ENCODE data around the gene VSNL1.

VSNL1 gene

DNA sequence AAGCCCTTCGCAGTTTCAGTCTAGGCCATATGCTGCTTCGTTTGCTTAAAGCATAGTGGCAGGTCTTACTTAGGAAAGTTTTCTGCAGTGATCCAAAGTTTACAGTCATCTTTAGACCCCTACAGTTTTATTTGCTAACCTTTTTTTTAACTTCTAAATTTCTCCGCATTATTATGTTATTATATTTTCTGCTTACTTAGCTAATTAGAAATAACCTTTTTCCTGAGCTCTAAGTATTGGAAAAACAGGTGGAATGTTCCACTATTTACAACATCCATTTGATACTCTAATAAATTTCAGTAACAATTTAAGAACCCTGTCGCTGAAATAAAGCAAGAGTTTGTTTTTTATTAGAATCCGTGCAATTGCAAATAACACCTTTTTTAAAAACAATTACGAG lies 18.2 kb upstream of the VSNL1 start:
- no peaks in the 10 kb centered on the region for H3K9me3 ChIP-seq (ENCODE audit: control insufficient read depth in 1 of 2, low read length in 2 of 2)
- H3K27me3 ChIP-seq (ENCODE audit: low read depth, low read length): no peaks in the 10 kb centered on the region
- no peaks in the 10 kb centered on the region for H3K36me3 ChIP-seq (ENCODE audit: control insufficient read depth in 1 of 2, insufficient read depth in 2 of 2, low read length in 2 of 2)
- no peak overlapping the region for H3K27ac ChIP-seq (ENCODE audit: low read length)
- no peak overlapping the region for H3K4me3 ChIP-seq (ENCODE audit: low read depth in 1 of 2, low read length in 2 of 2)
- H3K4me1 ChIP-seq (ENCODE audit: control insufficient read depth in 1 of 2, insufficient read depth in 2 of 2, low read length in 2 of 2): peaks cover 0 to 4% of the 10 kb centered on the region in 2 donors

DNA sequence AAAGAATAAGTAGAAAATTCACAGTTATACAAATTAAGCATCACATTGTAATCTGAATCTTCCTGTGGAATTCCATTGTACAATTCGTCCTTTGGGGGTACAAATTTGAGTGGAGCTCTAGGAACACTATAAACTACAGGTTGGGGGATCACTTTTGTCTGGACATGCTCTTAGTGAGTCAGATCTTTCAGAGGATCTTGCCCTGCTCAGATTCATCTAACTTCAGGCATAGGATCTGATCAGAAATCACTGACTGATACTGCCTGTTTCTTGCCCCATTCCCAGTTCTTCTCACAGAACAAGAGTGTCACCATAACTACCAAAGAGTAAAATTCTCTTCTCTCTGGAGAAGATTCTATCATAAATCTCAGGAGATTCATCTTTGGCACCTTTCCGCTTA lies 10.7 kb upstream of the VSNL1 start:
- no peaks in the 10 kb centered on the region for H3K36me3 ChIP-seq (ENCODE audit: control insufficient read depth in 1 of 2, insufficient read depth in 2 of 2, low read length in 2 of 2)
- H3K27me3 ChIP-seq (ENCODE audit: low read depth, low read length): no peaks in the 10 kb centered on the region
- H3K4me1 ChIP-seq (ENCODE audit: control insufficient read depth in 1 of 2, insufficient read depth in 2 of 2, low read length in 2 of 2): no peaks in the 10 kb centered on the region
- H3K4me3 ChIP-seq (ENCODE audit: low read depth in 1 of 2, low read length in 2 of 2): no peak overlapping the region
- H3K9me3 ChIP-seq (ENCODE audit: control insufficient read depth in 1 of 2, low read length in 2 of 2): no peaks in the 10 kb centered on the region
- no peak overlapping the region for H3K27ac ChIP-seq (ENCODE audit: low read length)

DNA sequence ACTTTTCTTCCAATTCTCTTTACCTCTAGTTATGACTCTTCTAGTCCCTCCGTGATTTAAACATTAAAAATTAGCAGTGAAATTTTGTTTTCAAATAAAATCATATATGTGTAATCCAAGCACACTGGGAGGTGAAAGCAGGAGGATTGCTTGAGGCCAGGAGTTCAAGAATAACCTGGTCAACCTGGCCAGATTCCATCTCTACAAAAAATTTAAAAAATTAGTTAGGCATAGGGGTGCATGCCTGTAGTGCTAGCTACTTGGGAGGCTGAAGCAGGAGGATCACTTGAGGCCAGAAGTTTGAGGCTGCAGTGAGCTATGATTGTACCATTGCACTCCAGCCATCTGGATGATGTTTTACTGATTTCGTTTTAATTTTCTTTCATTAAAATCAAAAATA lies 7.0 kb upstream of the VSNL1 start:
- Histone ChIP-seq H3K36me3 (ENCODE audit: control insufficient read depth in 1 of 2, insufficient read depth in 2 of 2, low read length in 2 of 2) (no peaks in the 10 kb centered on the region), H3K4me1 (ENCODE audit: control insufficient read depth in 1 of 2, insufficient read depth in 2 of 2, low read length in 2 of 2) (peaks cover 0 to 7% of the 10 kb centered on the region in 2 donors), H3K4me3 (ENCODE audit: low read depth in 1 of 2, low read length in 2 of 2) (no peak overlapping the region), H3K9me3 (ENCODE audit: control insufficient read depth in 1 of 2, low read length in 2 of 2) (no peaks in the 10 kb centered on the region), H3K27me3 (ENCODE audit: low read depth, low read length) (peaks cover 9% of the 10 kb centered on the region), H3K27ac (ENCODE audit: low read length) (no peak overlapping the region)

DNA sequence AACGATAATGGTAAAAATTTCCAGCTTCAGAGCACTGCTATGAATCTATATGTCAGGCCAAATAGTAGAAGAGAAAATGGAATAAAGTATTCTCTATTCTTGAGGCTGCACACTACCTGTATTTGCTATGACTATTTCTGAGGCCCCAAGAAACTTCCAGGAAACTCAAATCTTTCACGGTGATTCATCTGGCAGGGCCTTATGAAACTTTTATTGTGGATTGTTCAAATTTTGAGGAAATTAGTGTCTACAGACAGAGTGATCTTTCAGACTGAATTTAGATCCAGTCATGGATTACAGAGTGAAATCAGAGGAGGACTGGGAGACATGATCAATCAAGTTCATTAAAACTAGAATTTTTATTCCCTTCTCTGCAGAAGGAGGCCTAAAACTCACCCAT lies 4.1 kb upstream of the VSNL1 start:
- Histone ChIP-seq H3K36me3 (ENCODE audit: control insufficient read depth in 1 of 2, insufficient read depth in 2 of 2, low read length in 2 of 2) (no peaks in the 10 kb centered on the region), H3K9me3 (ENCODE audit: control insufficient read depth in 1 of 2, low read length in 2 of 2) (no peaks in the 10 kb centered on the region), H3K4me1 (ENCODE audit: control insufficient read depth in 1 of 2, insufficient read depth in 2 of 2, low read length in 2 of 2) (peaks cover 0 to 29% of the 10 kb centered on the region in 2 donors), H3K27me3 (ENCODE audit: low read depth, low read length) (peaks cover 14% of the 10 kb centered on the region), H3K27ac (ENCODE audit: low read length) (no peak overlapping the region), H3K4me3 (ENCODE audit: low read depth in 1 of 2, low read length in 2 of 2) (no peak overlapping the region)

DNA sequence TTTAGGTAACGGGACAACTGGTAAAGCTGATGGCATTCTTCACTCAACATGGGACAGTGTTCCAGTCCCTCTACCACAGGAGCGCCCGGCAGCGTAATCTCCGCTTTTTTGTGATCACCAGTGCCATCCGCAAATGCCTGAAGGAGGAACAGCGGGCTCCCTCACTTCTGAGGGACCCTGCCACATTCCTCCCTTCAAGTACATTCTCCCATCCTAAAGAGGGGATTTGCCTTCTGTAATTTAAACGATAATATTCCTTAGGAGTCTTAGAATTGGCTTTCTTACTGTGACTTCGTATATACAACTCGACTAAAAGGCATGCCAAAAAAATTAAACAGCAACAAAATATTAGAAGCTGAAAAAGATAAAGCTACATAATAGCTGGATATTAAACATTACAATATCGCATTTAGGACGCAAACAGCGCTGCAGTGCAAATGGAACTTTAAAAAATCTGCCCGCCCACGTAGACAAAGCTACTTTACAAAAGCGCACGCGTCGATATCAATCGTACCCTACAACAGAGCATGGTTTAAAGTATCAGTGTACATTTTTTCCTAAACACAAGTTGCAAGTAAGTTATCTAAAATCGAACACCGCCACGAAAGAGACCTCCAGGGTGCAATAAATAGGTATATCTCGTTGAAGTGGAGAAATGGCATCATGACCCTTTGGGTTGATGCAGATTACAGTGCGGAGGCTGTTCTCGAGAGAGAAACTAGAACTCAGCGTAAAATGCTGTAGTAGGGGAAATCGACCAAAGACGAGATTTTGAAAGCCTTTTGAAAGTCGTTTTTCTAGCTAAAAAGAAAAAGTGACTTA lies 2.3 kb upstream of the VSNL1 start:
- peak overlapping the region; percentile 64 to 82 for H3K4me3 ChIP-seq (ENCODE audit: low read depth in 1 of 2, low read length in 2 of 2)
- H3K4me1 ChIP-seq (ENCODE audit: control insufficient read depth in 1 of 2, insufficient read depth in 2 of 2, low read length in 2 of 2): peaks cover 0 to 32% of the 10 kb centered on the region in 2 donors
- peaks cover 20% of the 10 kb centered on the region for H3K27me3 ChIP-seq (ENCODE audit: low read depth, low read length)
- H3K27ac ChIP-seq (ENCODE audit: low read length): no peak overlapping the region
- H3K9me3 ChIP-seq (ENCODE audit: control insufficient read depth in 1 of 2, low read length in 2 of 2): no peaks in the 10 kb centered on the region
- H3K36me3 ChIP-seq (ENCODE audit: control insufficient read depth in 1 of 2, insufficient read depth in 2 of 2, low read length in 2 of 2): no peaks in the 10 kb centered on the region

DNA sequence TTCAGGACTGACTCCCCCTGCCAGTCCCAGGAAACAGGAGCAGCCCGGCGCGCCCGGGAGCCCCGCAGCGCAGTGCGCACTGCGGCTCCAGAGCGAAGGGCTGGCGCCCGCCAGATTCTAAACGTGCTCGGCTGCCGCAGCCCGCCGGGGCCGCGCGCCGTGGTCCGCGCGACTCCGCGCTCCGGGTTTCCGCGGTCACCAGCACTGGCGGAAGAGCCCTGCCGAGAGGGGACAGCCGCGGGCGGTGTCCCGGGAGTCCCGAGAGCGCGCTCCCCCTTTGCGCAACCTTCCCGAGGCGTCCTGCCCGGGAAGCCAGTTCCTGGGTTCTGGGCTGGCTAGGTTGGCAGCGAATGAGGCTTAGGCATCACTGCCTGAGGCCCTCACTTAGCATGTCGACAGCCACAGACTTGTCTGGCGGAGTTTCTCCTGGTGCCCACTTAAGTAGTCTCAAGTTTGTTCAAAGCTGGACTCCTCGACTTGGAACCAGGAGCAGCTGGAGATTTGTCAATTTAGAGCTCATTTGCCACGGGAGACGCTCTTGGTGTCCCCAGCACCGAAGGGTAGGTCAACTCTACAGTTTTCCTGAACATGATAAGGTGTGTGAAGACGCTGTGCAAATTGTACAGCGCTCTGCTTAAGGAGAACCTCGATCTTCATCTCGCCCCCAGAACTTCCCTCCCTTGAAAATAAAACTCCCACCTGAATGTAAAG lies 1.5 kb upstream of the VSNL1 start:
- no peaks in the 10 kb centered on the region for H3K36me3 ChIP-seq (ENCODE audit: control insufficient read depth in 1 of 2, insufficient read depth in 2 of 2, low read length in 2 of 2)
- H3K4me3 ChIP-seq (ENCODE audit: low read depth in 1 of 2, low read length in 2 of 2): peak overlapping the region; percentile 64 to 82
- H3K9me3 ChIP-seq (ENCODE audit: control insufficient read depth in 1 of 2, low read length in 2 of 2): no peaks in the 10 kb centered on the region
- H3K27me3 ChIP-seq (ENCODE audit: low read depth, low read length): peaks cover 21% of the 10 kb centered on the region
- H3K4me1 ChIP-seq (ENCODE audit: control insufficient read depth in 1 of 2, insufficient read depth in 2 of 2, low read length in 2 of 2): peaks cover 0 to 32% of the 10 kb centered on the region in 2 donors
- peak overlapping the region; percentile 33 for H3K27ac ChIP-seq (ENCODE audit: low read length)

DNA sequence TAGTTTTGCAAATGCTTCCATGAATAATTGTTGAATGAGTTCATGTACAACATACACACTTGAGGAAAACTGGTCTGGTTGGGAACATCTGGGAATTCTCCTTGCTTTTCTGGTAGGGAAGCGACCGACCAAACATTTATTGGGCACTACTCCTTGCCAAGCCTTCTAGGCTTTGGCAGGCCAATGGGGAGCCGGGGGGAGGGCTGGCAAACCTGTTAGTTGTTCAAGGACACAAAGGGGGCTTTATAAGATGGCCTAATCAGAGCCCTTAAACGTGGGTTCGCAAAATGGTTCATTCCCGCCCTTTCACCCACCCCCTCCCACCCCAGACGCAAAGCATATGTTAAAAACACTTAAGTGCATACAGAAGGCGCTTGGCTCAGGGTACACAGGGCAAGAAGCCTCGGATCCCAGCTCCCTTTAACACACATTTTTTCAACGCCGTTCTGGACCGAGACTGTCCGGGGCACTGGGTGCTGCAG lies 844 bp upstream of the VSNL1 start:
- H3K9me3 ChIP-seq (ENCODE audit: control insufficient read depth in 1 of 2, low read length in 2 of 2): no peaks in the 10 kb centered on the region
- peak overlapping the region; percentile 59 to 82 for H3K4me3 ChIP-seq (ENCODE audit: low read depth in 1 of 2, low read length in 2 of 2)
- peaks cover 21% of the 10 kb centered on the region for H3K27me3 ChIP-seq (ENCODE audit: low read depth, low read length)
- no peak overlapping the region for H3K27ac ChIP-seq (ENCODE audit: low read length)
- no peaks in the 10 kb centered on the region for H3K36me3 ChIP-seq (ENCODE audit: control insufficient read depth in 1 of 2, insufficient read depth in 2 of 2, low read length in 2 of 2)
- H3K4me1 ChIP-seq (ENCODE audit: control insufficient read depth in 1 of 2, insufficient read depth in 2 of 2, low read length in 2 of 2): peaks cover 0 to 32% of the 10 kb centered on the region in 2 donors

DNA sequence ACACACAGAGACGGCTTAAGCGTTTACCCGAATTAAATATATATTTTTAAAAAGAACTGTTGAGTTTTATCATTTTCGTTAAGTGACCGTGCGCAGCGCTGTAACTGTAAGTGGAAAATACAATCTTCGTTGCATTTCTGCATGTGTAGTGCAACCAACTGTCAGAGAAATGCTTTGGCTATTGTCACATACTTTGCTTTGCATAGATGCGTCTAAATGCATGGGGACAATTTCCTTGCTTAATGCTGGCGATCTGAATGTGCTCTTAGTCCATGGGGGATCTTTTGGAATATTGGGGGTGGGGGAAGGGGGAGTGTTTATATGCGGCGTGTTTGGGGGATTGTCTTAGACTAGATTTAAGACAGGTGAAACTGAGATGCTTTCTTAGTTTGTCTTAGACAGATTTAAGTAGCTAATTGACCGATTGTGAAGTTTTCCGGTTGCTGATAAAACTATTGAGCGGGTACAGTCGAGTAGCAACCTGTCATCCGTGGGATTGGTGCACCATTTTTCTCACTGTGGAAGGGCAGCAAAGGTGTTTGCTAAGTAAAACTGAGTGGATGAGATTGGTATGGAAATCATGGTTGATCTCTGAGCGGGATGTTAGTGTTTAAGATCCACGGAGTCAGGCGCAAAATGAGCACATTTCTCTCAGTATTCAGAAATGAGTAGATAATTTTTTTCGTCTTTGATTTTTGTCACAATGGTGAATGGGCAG lies 476 bp downstream of the VSNL1 start:
- Histone ChIP-seq H3K36me3 (ENCODE audit: control insufficient read depth in 1 of 2, insufficient read depth in 2 of 2, low read length in 2 of 2) (no peaks in the 10 kb centered on the region), H3K4me3 (ENCODE audit: low read depth in 1 of 2, low read length in 2 of 2) (peak overlapping the region; percentile 59 to 82), H3K27ac (ENCODE audit: low read length) (no peak overlapping the region), H3K4me1 (ENCODE audit: control insufficient read depth in 1 of 2, insufficient read depth in 2 of 2, low read length in 2 of 2) (peaks cover 0 to 32% of the 10 kb centered on the region in 2 donors), H3K27me3 (ENCODE audit: low read depth, low read length) (peaks cover 21% of the 10 kb centered on the region), H3K9me3 (ENCODE audit: control insufficient read depth in 1 of 2, low read length in 2 of 2) (no peaks in the 10 kb centered on the region)

DNA sequence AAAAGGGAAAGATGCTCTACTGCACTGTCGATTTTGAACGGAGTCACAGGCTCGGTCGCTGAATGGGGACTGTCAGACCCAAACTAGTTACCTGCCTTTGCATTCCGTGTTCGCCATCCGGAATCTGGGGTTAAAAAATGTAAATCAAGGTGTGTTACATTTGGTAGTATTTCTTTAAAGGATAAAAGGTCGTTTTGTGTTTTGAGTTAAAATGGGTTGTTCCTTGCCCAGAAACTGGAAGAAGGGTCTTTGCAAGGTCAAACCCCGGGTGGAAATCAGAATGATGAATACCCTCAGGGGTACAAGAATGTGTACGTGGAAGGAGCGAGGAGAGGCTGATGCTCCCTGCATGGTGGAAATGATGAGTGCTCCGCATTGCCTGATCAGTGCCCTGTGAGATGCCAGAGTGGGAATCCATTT lies 1.0 kb downstream of the VSNL1 start:
- Histone ChIP-seq H3K27me3 (ENCODE audit: low read depth, low read length) (peaks cover 21% of the 10 kb centered on the region), H3K4me3 (ENCODE audit: low read depth in 1 of 2, low read length in 2 of 2) (peak overlapping the region; percentile 59 to 82), H3K36me3 (ENCODE audit: control insufficient read depth in 1 of 2, insufficient read depth in 2 of 2, low read length in 2 of 2) (no peaks in the 10 kb centered on the region), H3K27ac (ENCODE audit: low read length) (no peak overlapping the region), H3K9me3 (ENCODE audit: control insufficient read depth in 1 of 2, low read length in 2 of 2) (no peaks in the 10 kb centered on the region), H3K4me1 (ENCODE audit: control insufficient read depth in 1 of 2, insufficient read depth in 2 of 2, low read length in 2 of 2) (peaks cover 0 to 32% of the 10 kb centered on the region in 2 donors)

DNA sequence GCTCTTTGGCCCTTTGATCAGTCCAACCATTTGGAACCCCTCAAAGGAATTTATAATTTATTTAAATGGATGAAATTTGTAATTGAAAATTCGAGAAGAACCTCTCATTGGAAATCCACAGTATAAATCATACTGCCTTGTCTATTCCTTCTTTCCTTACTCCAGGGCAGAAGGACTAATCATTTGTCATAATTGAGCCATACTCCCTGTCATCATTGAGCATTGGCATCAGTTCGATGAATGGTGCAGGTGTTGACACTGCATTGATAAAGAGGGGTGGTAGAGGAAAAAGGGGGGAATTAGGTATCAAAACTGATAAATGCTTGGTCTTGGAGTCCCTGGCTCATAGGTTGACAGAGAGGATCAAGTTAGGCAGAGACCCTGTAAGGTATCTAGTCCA lies 2.0 kb downstream of the VSNL1 start:
- Histone ChIP-seq H3K27ac (ENCODE audit: low read length) (no peak overlapping the region), H3K4me3 (ENCODE audit: low read depth in 1 of 2, low read length in 2 of 2) (no peak overlapping the region), H3K36me3 (ENCODE audit: control insufficient read depth in 1 of 2, insufficient read depth in 2 of 2, low read length in 2 of 2) (no peaks in the 10 kb centered on the region), H3K27me3 (ENCODE audit: low read depth, low read length) (peaks cover 21% of the 10 kb centered on the region), H3K9me3 (ENCODE audit: control insufficient read depth in 1 of 2, low read length in 2 of 2) (no peaks in the 10 kb centered on the region), H3K4me1 (ENCODE audit: control insufficient read depth in 1 of 2, insufficient read depth in 2 of 2, low read length in 2 of 2) (peaks cover 0 to 32% of the 10 kb centered on the region in 2 donors)

DNA sequence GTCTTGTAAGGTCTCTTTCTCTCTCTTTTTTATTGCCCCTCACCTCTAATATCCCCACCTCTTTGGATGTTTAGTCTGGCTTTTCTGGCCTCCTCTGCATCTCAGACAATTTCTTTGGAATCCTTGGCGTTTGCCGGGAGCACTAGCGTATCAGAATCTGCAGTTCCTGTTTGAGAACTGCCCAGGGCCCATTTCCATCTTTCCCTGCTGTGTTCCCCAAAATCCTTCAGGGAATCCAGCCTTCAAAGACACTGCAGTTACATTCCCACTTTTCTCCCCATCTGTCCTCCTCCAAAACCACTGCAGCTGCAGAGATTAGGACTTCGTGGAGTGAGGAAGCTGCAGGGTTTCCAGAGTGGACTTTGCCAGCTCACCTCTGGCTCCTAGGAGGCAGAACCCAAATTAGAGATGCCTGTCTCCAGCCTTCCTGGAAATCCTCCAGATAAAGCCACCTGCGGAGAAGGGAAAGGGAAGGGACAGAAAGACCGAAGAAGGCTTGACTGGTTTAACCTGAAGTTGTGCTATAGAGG lies 2.7 kb downstream of the VSNL1 start:
- H3K27ac ChIP-seq (ENCODE audit: low read length): no peak overlapping the region
- no peak overlapping the region for H3K4me3 ChIP-seq (ENCODE audit: low read depth in 1 of 2, low read length in 2 of 2)
- no peaks in the 10 kb centered on the region for H3K9me3 ChIP-seq (ENCODE audit: control insufficient read depth in 1 of 2, low read length in 2 of 2)
- peaks cover 0 to 28% of the 10 kb centered on the region in 2 donors for H3K4me1 ChIP-seq (ENCODE audit: control insufficient read depth in 1 of 2, insufficient read depth in 2 of 2, low read length in 2 of 2)
- H3K27me3 ChIP-seq (ENCODE audit: low read depth, low read length): peaks cover 16% of the 10 kb centered on the region
- H3K36me3 ChIP-seq (ENCODE audit: control insufficient read depth in 1 of 2, insufficient read depth in 2 of 2, low read length in 2 of 2): no peaks in the 10 kb centered on the region

Data from muscle layer of duodenum (tissue), 2 donors.